Endometrial microvascular endothelial cells (primary cell): ENCODE results near the gene CRISP2. TPM values are rescaled to one million over a fixed set of nuclear protein-coding genes. Genes with fewer than 3 reads are reported as not detected.
"Not testable (repeated sequence)": the region's sequence is repeated elsewhere in the genome, so short reads cannot be mapped to it uniquely, and the experiment has no call there.

Source experiments
- in situ Hi-C: cut with HindIII; loops from 2 replicates; pipeline ENCODE4 v1.10.0; 2017; ENCODE audit warnings: low sequenced_read_pairs, low pct_unique_long_range_greater_than_20kb; ENCODE audit errors: inconsistent ontology term
- total RNA-seq: library from RNA; depleted of rRNA; stranded (reverse); fragments of >200 nt; gene quantifications from one replicate; pipeline ENCODE4 v1.2.3, GENCODE V29; 2015; ENCODE audit errors: inconsistent ontology term

Gene CRISP2
- total RNA-seq, 1 donor from 2014 or later = not detected

- in situ Hi-C loops = not testable (repeated sequence)
Observed at GRCh38 chr6:49664054-49664453, 49.3 kb downstream of the CRISP2 start.

- in situ Hi-C loops = no loop called here
Observed at GRCh38 chr6:49662892-49663261, 50.5 kb downstream of the CRISP2 start.

- in situ Hi-C loops = no loop called here
Observed at GRCh38 chr6:49662231-49662891, 51.0 kb downstream of the CRISP2 start.

GRCh38 chr6:49653942-49654341 lies 59.4 kb downstream of the CRISP2 start:
- in situ Hi-C loops = no loop called here

GRCh38 chr6:49653438-49653837 lies 59.9 kb downstream of the CRISP2 start:
- in situ Hi-C loops = no loop called here

- in situ Hi-C loops = no loop called here
Observed at GRCh38 chr6:49651239-49651638, 62.1 kb downstream of the CRISP2 start.

GRCh38 chr6:49649988-49650387 lies 63.4 kb downstream of the CRISP2 start:
- in situ Hi-C loops = no loop called here

- in situ Hi-C loops = no loop called here
Observed at GRCh38 chr6:49648036-49648435, 65.3 kb downstream of the CRISP2 start.

DNA sequence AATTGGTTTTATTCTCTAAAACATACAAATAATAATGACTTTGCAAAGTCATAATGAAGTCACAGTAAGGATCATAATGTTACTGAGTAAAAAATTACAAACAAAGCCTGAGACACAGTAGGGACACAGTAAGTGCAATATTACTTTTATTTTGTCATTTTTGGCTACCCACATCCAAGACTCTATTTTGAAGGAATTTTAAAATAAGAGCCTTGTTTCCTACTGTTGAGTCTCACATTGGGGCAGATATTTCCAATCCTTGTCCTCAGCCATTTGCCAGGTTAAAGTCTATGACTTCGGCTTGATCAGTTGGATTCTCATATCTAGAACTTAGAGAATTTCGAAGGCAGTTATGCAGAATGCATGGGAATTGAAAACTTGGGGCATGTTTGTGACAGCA lies 65.9 kb downstream of the CRISP2 start:
- in situ Hi-C loops = no loop called here

- in situ Hi-C loops = no loop called here
Observed at GRCh38 chr6:49646942-49647341, 66.4 kb downstream of the CRISP2 start.

GRCh38 chr6:49646130-49646824 lies 67.1 kb downstream of the CRISP2 start:
- in situ Hi-C loops = no loop called here

GRCh38 chr6:49645139-49645538 lies 68.2 kb downstream of the CRISP2 start:
- in situ Hi-C loops = no loop called here

Other genes with a start within 250 kb of the CRISP2 start
- gene GLYATL3, start 213.6 kb downstream of the CRISP2 start, total RNA-seq = not detected
- 3.6 TPM for gene C6orf141, start 162.9 kb downstream of the CRISP2 start, total RNA-seq
- gene RHAG, start 76.7 kb downstream of the CRISP2 start, total RNA-seq = not detected
- gene CRISP3, start 30.8 kb upstream of the CRISP2 start, total RNA-seq = not detected
- not detected for gene PGK2, start 73.7 kb upstream of the CRISP2 start, total RNA-seq
- gene CRISP1, start 153.0 kb upstream of the CRISP2 start, total RNA-seq = not detected